ENCODE measurements around the gene DHX34.

The DHX34 gene

DNA sequence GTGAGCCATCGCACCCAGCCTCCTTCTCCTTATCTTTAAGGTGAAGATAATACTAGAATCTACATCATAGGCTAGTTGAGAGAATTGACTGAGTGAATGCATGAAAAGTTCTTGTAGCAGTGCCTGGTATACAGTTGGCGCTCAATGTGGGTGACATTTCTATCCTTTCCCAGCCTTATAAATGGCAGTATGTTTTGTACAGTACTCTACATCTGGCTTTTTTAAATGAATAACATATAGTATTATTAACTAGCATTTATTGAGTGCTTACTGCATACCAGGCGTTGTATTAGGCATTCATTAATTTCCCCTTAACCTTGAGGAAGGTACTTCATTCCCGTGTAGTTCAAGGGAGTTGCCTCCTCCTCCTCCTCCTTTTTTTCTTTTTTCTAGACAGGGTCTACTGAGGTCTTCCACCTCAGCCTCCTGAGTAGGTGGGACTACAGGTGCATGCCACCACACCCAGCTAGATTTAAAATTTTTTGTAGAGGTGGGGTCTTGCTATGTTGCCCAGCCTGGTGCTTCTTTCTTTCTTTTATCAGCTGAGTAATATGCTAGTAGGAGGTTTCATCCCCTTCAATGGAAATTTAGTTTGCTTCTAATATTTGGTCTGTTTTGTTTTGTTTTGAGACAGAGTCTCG, 36.6 kb upstream of the DHX34 start:
- Histone ChIP-seq H3K27me3 (ENCODE audit: control insufficient read depth in 1 of 2, insufficient read depth in 2 of 2, low read length in 2 of 2) (peaks cover 0 to 2% of the 10 kb centered on the region in 2 donors), H3K9ac (ENCODE audit: low read length in 2 of 2) (no peak overlapping the region), H3K4me1 (ENCODE audit: control insufficient read depth, insufficient read depth, low read length) (no peaks in the 10 kb centered on the region), H3K36me3 (ENCODE audit: control insufficient read depth in 2 of 2, insufficient read depth in 2 of 2, low read length in 2 of 2) (no peaks in the 10 kb centered on the region), H3K4me3 (ENCODE audit: low read length in 2 of 2) (no peak overlapping the region), H3K9me3 (ENCODE audit: control insufficient read depth in 2 of 2, low read length in 2 of 2) (no peaks in the 10 kb centered on the region), H3K27ac (ENCODE audit: low read length) (no peak overlapping the region)

DNA sequence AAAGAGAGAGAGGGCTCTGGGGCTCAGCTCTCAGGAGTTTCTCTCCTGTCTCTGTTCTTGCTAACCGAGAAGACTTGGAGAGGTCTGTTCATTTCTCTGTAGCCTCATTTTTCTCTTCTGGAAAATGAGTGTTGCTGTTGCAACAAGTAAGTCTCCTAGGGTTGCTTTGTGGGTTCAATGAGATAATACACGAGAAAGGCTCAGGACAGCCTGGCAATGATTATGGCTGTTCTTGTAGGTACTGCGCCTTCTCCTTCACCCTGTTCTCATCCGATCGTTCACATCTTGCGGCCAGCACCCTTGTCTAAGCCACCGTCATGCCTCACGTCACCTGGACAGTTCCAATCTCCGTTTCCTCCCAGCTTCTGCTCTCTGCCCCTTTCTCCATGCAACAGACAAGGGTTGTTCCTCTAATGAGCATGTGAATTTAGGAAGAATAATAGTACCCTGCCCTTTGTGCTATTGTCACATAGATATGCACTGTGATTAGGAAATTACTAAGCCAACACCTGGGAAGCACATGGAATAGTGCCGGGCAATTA, 35.3 kb upstream of the DHX34 start:
- Histone ChIP-seq H3K4me3 (ENCODE audit: low read length in 2 of 2) (no peak overlapping the region), H3K9me3 (ENCODE audit: control insufficient read depth in 2 of 2, low read length in 2 of 2) (no peaks in the 10 kb centered on the region), H3K27ac (ENCODE audit: low read length) (no peak overlapping the region), H3K36me3 (ENCODE audit: control insufficient read depth in 2 of 2, insufficient read depth in 2 of 2, low read length in 2 of 2) (no peaks in the 10 kb centered on the region), H3K27me3 (ENCODE audit: control insufficient read depth in 1 of 2, insufficient read depth in 2 of 2, low read length in 2 of 2) (peaks cover 0 to 2% of the 10 kb centered on the region in 2 donors), H3K4me1 (ENCODE audit: control insufficient read depth, insufficient read depth, low read length) (no peaks in the 10 kb centered on the region), H3K9ac (ENCODE audit: low read length in 2 of 2) (no peak overlapping the region)

- no peak overlapping the region for H3K9ac ChIP-seq (ENCODE audit: low read length in 2 of 2)
- H3K9me3 ChIP-seq (ENCODE audit: control insufficient read depth in 2 of 2, low read length in 2 of 2) = no peaks in the 10 kb centered on the region
- H3K27me3 ChIP-seq (ENCODE audit: control insufficient read depth in 1 of 2, insufficient read depth in 2 of 2, low read length in 2 of 2) = peaks cover 0 to 9% of the 10 kb centered on the region in 2 donors
- H3K27ac ChIP-seq (ENCODE audit: low read length) = no peak overlapping the region
- no peak overlapping the region for H3K4me3 ChIP-seq (ENCODE audit: low read length in 2 of 2)
- H3K36me3 ChIP-seq (ENCODE audit: control insufficient read depth in 2 of 2, insufficient read depth in 2 of 2, low read length in 2 of 2) = no peaks in the 10 kb centered on the region
- H3K4me1 ChIP-seq (ENCODE audit: control insufficient read depth, insufficient read depth, low read length) = no peaks in the 10 kb centered on the region
Observed at GRCh38 chr19:47315125-47315821, 33.8 kb upstream of the DHX34 start.

DNA sequence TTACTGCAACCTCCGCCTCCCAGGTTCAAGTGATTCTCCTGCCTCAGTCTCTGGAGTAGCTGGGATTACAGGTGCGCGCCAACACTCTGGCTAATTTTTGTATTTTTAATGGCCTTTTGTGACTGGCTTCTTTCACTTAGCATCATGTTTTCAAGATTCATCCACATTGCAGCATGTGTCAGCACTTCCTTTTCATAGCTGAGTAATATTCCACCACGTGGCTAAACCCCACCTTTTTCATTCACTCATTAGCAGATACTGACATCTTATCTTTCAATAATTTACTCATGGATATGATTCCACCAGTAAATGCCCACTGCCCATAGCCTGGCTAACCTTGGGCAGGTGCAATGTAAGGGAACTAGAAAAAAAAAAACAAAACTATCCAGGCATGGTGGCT, 32.6 kb upstream of the DHX34 start:
- no peaks in the 10 kb centered on the region for H3K4me1 ChIP-seq (ENCODE audit: control insufficient read depth, insufficient read depth, low read length)
- H3K9ac ChIP-seq (ENCODE audit: low read length in 2 of 2) = no peak overlapping the region
- H3K27me3 ChIP-seq (ENCODE audit: control insufficient read depth in 1 of 2, insufficient read depth in 2 of 2, low read length in 2 of 2) = peaks cover 0 to 13% of the 10 kb centered on the region in 2 donors
- H3K4me3 ChIP-seq (ENCODE audit: low read length in 2 of 2) = no peak overlapping the region
- H3K36me3 ChIP-seq (ENCODE audit: control insufficient read depth in 2 of 2, insufficient read depth in 2 of 2, low read length in 2 of 2) = no peaks in the 10 kb centered on the region
- H3K27ac ChIP-seq (ENCODE audit: low read length) = no peak overlapping the region
- H3K9me3 ChIP-seq (ENCODE audit: control insufficient read depth in 2 of 2, low read length in 2 of 2) = no peaks in the 10 kb centered on the region

- no peaks in the 10 kb centered on the region for H3K4me1 ChIP-seq (ENCODE audit: control insufficient read depth, insufficient read depth, low read length)
- no peak overlapping the region for H3K4me3 ChIP-seq (ENCODE audit: low read length in 2 of 2)
- no peak overlapping the region for H3K9ac ChIP-seq (ENCODE audit: low read length in 2 of 2)
- no peak overlapping the region for H3K27ac ChIP-seq (ENCODE audit: low read length)
- H3K9me3 ChIP-seq (ENCODE audit: control insufficient read depth in 2 of 2, low read length in 2 of 2) = no peaks in the 10 kb centered on the region
- no peaks in the 10 kb centered on the region for H3K36me3 ChIP-seq (ENCODE audit: control insufficient read depth in 2 of 2, insufficient read depth in 2 of 2, low read length in 2 of 2)
- peaks cover 0 to 15% of the 10 kb centered on the region in 2 donors for H3K27me3 ChIP-seq (ENCODE audit: control insufficient read depth in 1 of 2, insufficient read depth in 2 of 2, low read length in 2 of 2)
Observed at GRCh38 chr19:47319923-47320871, 28.9 kb upstream of the DHX34 start.

DNA sequence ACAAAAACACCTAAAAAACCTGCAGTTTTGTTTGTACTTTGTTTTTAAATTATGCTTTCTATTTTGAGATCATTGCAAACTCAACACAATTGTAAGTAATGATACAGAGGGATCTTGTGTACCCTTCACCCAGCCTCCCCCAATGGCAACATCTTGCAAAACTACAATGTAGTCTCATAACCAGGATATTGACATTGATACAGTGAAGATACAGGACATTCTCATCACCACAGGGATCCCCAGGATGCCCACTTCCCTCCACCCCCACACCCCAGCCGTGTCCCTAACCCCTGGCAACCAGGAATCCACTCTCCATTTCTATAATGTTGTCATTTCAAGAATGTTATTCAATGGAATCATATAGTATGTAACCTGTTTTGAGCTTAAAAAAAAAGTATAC, 27.5 kb upstream of the DHX34 start:
- no peaks in the 10 kb centered on the region for H3K36me3 ChIP-seq (ENCODE audit: control insufficient read depth in 2 of 2, insufficient read depth in 2 of 2, low read length in 2 of 2)
- H3K4me1 ChIP-seq (ENCODE audit: control insufficient read depth, insufficient read depth, low read length) = no peaks in the 10 kb centered on the region
- H3K27ac ChIP-seq (ENCODE audit: low read length) = no peak overlapping the region
- H3K9ac ChIP-seq (ENCODE audit: low read length in 2 of 2) = no peak overlapping the region
- H3K9me3 ChIP-seq (ENCODE audit: control insufficient read depth in 2 of 2, low read length in 2 of 2) = no peaks in the 10 kb centered on the region
- H3K27me3 ChIP-seq (ENCODE audit: control insufficient read depth in 1 of 2, insufficient read depth in 2 of 2, low read length in 2 of 2) = peaks cover 0 to 13% of the 10 kb centered on the region in 2 donors
- no peak overlapping the region for H3K4me3 ChIP-seq (ENCODE audit: low read length in 2 of 2)

GRCh38 chr19:47322058-47322457, 27.1 kb upstream of the DHX34 start:
- peaks cover 0 to 13% of the 10 kb centered on the region in 2 donors for H3K27me3 ChIP-seq (ENCODE audit: control insufficient read depth in 1 of 2, insufficient read depth in 2 of 2, low read length in 2 of 2)
- H3K27ac ChIP-seq (ENCODE audit: low read length) = no peak overlapping the region
- H3K4me1 ChIP-seq (ENCODE audit: control insufficient read depth, insufficient read depth, low read length) = no peaks in the 10 kb centered on the region

GRCh38 chr19:47323409-47323808, 25.7 kb upstream of the DHX34 start:
- no peaks in the 10 kb centered on the region for H3K4me1 ChIP-seq (ENCODE audit: control insufficient read depth, insufficient read depth, low read length)
- H3K27ac ChIP-seq (ENCODE audit: low read length) = no peak overlapping the region
- no peak overlapping the region for H3K4me3 ChIP-seq (ENCODE audit: low read length in 2 of 2)
- H3K36me3 ChIP-seq (ENCODE audit: control insufficient read depth in 2 of 2, insufficient read depth in 2 of 2, low read length in 2 of 2) = no peaks in the 10 kb centered on the region
- H3K27me3 ChIP-seq (ENCODE audit: control insufficient read depth in 1 of 2, insufficient read depth in 2 of 2, low read length in 2 of 2) = peaks cover 0 to 13% of the 10 kb centered on the region in 2 donors
- no peaks in the 10 kb centered on the region for H3K9me3 ChIP-seq (ENCODE audit: control insufficient read depth in 2 of 2, low read length in 2 of 2)
- H3K9ac ChIP-seq (ENCODE audit: low read length in 2 of 2) = no peak overlapping the region

More at GRCh38 chr19:47322058-47322457, 27.1 kb upstream of the DHX34 start:
- Histone ChIP-seq H3K36me3 (ENCODE audit: control insufficient read depth in 2 of 2, insufficient read depth in 2 of 2, low read length in 2 of 2) (no peaks in the 10 kb centered on the region), H3K9ac (ENCODE audit: low read length in 2 of 2) (no peak overlapping the region), H3K4me3 (ENCODE audit: low read length in 2 of 2) (no peak overlapping the region), H3K9me3 (ENCODE audit: control insufficient read depth in 2 of 2, low read length in 2 of 2) (no peaks in the 10 kb centered on the region)

DNA sequence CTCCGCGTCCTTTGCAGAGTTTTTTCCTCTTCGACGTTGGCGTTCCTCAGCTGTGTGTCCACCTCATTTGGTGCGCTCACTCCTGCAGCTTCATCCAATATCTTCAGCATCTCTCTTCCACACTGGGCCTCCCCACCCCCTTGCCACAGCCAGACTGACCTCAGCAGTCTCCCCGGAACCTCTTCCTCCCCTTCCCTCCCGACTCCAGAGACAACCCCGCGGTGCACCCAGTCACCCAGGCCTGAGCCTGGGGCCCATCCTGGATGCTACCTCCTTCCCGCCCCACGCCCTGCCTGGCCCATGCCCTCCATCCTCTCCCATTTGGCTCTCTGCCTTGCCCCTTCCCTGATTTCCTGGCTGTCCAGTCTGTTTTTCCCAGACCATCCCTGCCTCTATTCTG, 25.2 kb upstream of the DHX34 start:
- Histone ChIP-seq H3K27me3 (ENCODE audit: control insufficient read depth in 1 of 2, insufficient read depth in 2 of 2, low read length in 2 of 2) (peaks cover 0 to 13% of the 10 kb centered on the region in 2 donors), H3K36me3 (ENCODE audit: control insufficient read depth in 2 of 2, insufficient read depth in 2 of 2, low read length in 2 of 2) (no peaks in the 10 kb centered on the region), H3K4me1 (ENCODE audit: control insufficient read depth, insufficient read depth, low read length) (no peaks in the 10 kb centered on the region), H3K9ac (ENCODE audit: low read length in 2 of 2) (no peak overlapping the region), H3K27ac (ENCODE audit: low read length) (no peak overlapping the region), H3K4me3 (ENCODE audit: low read length in 2 of 2) (no peak overlapping the region), H3K9me3 (ENCODE audit: control insufficient read depth in 2 of 2, low read length in 2 of 2) (no peaks in the 10 kb centered on the region)

- Histone ChIP-seq H3K27me3 (ENCODE audit: control insufficient read depth in 1 of 2, insufficient read depth in 2 of 2, low read length in 2 of 2) (peaks cover 0 to 11% of the 10 kb centered on the region in 2 donors), H3K4me1 (ENCODE audit: control insufficient read depth, insufficient read depth, low read length) (no peaks in the 10 kb centered on the region), H3K9ac (ENCODE audit: low read length in 2 of 2) (no peak overlapping the region), H3K4me3 (ENCODE audit: low read length in 2 of 2) (no peak overlapping the region), H3K36me3 (ENCODE audit: control insufficient read depth in 2 of 2, insufficient read depth in 2 of 2, low read length in 2 of 2) (no peaks in the 10 kb centered on the region), H3K27ac (ENCODE audit: low read length) (no peak overlapping the region), H3K9me3 (ENCODE audit: control insufficient read depth in 2 of 2, low read length in 2 of 2) (no peaks in the 10 kb centered on the region)
Observed at GRCh38 chr19:47324502-47324901, 24.6 kb upstream of the DHX34 start.

Measured in stomach smooth muscle (tissue), 2 donors.